Colonic mucosa (tissue), 4 donors: Measurements from ENCODE around the gene LMNTD1. TPM values are rescaled to one million over a fixed set of nuclear protein-coding genes. Genes with fewer than 3 reads are reported as not detected.
"Not testable (repeated sequence)": the region's sequence is repeated elsewhere in the genome, so short reads cannot be mapped to it uniquely, and the experiment has no call there.

Experiments used
- DNase-seq: peaks from one replicate; pipeline ENCODE4 v3.0.0-alpha.2; 2020
- H3K27ac ChIP-seq: fragments of 200-600 bp; one replicate; pipeline ENCODE4 v1.8.0; 2021
- H3K27me3 ChIP-seq: fragments of 200-600 bp; one replicate; pipeline ENCODE4 v1.8.0; 2021
- H3K36me3 ChIP-seq: fragments of 200-600 bp; one replicate; pipeline ENCODE4 v1.8.0; 2021
- H3K4me1 ChIP-seq: fragments of 200-600 bp; one replicate; pipeline ENCODE4 v1.8.0; 2021; ENCODE audit warnings: mild to moderate bottlenecking
- H3K4me3 ChIP-seq: fragments of 200-600 bp; one replicate; pipeline ENCODE4 v1.8.0; 2021
- H3K9ac ChIP-seq, 2 donors: one replicate each; pipeline ENCODE4 v1.7.0; 2013; ENCODE audit warnings: control low read depth in 2 of 2, low read depth in 2 of 2, low read length in 2 of 2
- H3K9me3 ChIP-seq: fragments of 200-600 bp; one replicate; pipeline ENCODE4 v1.8.0; 2021
- CTCF ChIP-seq: fragments of 200-600 bp; IDR thresholded peaks from one replicate; pipeline ENCODE4 v1.8.0; 2022; ENCODE audit warnings: antibody characterized with exemption, mild to moderate bottlenecking
- intact Hi-C: fragments of 100-400 bp; cut with DNase I; formaldehyde crosslinking; loops from one replicate; pipeline ENCODE4 v1.14.1; 2022
- total RNA-seq, 2 donors: library from RNA; stranded (reverse); fragmentation: NEBNext Ultra II Directional in 1 of 2; extraction: Animal tissue kit (Norgen Biotek cat#: 25700) in 1 of 2; gene quantifications; one replicate each; pipeline ENCODE4 v1.2.1, GENCODE V29; 2021
- donor health status: healthy.
- donor health status: DM: no; HTN: no; CAD: no.
- donor health status: DM: no; HTN: no; CAD: no.

Gene LMNTD1
- not detected for total RNA-seq

GRCh38 chr12:25553098-25553497 is at the start of gene LMNTD1:
Gene LMNTD1, minus strand, starts transcription at chr12:25553283. Its CDS starts 324 bp downstream, at chr12:25552959.
- Histone ChIP-seq H3K4me3 (no peak within 1 kb of the TSS), H3K27ac (no peak within 1 kb of the TSS), H3K36me3 (no peaks in the 10 kb centered on the region), H3K4me1 (no peaks in the 10 kb centered on the region), H3K27me3 (no peaks in the 10 kb centered on the region), H3K9me3 (no peaks in the 10 kb centered on the region), H3K9ac (no peak within 1 kb of the TSS)
- no peak for DNase-seq
- intact Hi-C loops = no loop called here
- TF ChIP-seq CTCF = no peak

GRCh38 chr12:25598956-25599355 is 45.9 kb upstream of the LMNTD1 start:
- no peaks in the 10 kb centered on the region for H3K4me1 ChIP-seq
- DNase-seq = no peak
- no peak overlapping the region for H3K9ac ChIP-seq
- H3K9me3 ChIP-seq = no peaks in the 10 kb centered on the region
- H3K4me3 ChIP-seq = no peak overlapping the region
- intact Hi-C loops = no loop called here
- H3K36me3 ChIP-seq = no peaks in the 10 kb centered on the region
- no peak for TF ChIP-seq CTCF
- H3K27me3 ChIP-seq = no peaks in the 10 kb centered on the region
- H3K27ac ChIP-seq = no peak overlapping the region

GRCh38 chr12:25595496-25595895 is 42.4 kb upstream of the LMNTD1 start:
- H3K4me3 ChIP-seq, H3K36me3 ChIP-seq, H3K9me3 ChIP-seq, intact Hi-C loops, H3K4me1 ChIP-seq, DNase-seq, H3K27ac ChIP-seq, H3K9ac ChIP-seq, H3K27me3 ChIP-seq: not testable (repeated sequence)

GRCh38 chr12:25594376-25594775 is 41.3 kb upstream of the LMNTD1 start:
- no peak for TF ChIP-seq CTCF
- Histone ChIP-seq H3K4me1 (no peaks in the 10 kb centered on the region), H3K27ac (no peak overlapping the region), H3K4me3 (no peak overlapping the region), H3K27me3 (no peaks in the 10 kb centered on the region), H3K9ac (no peak overlapping the region), H3K9me3 (no peaks in the 10 kb centered on the region), H3K36me3 (no peaks in the 10 kb centered on the region)
- intact Hi-C loops = no loop called here
- no peak for DNase-seq

GRCh38 chr12:25592725-25593495 is 39.8 kb upstream of the LMNTD1 start:
- no peaks in the 10 kb centered on the region for H3K27me3 ChIP-seq
- no peaks in the 10 kb centered on the region for H3K4me1 ChIP-seq
- intact Hi-C loops = no loop called here
- no peaks in the 10 kb centered on the region for H3K36me3 ChIP-seq
- no peak overlapping the region for H3K27ac ChIP-seq
- no peak for TF ChIP-seq CTCF
- no peak overlapping the region for H3K4me3 ChIP-seq
- no peak for DNase-seq
- no peak overlapping the region for H3K9ac ChIP-seq
- no peaks in the 10 kb centered on the region for H3K9me3 ChIP-seq

GRCh38 chr12:25591144-25591543 is 38.1 kb upstream of the LMNTD1 start:
- H3K36me3 ChIP-seq = no peaks in the 10 kb centered on the region

More at GRCh38 chr12:25591144-25591543, 38.1 kb upstream of the LMNTD1 start:
- no peak overlapping the region for H3K9ac ChIP-seq
- intact Hi-C loops = no loop called here
- no peaks in the 10 kb centered on the region for H3K4me1 ChIP-seq
- no peak overlapping the region for H3K27ac ChIP-seq
- no peak for DNase-seq
- H3K27me3 ChIP-seq = no peaks in the 10 kb centered on the region
- no peaks in the 10 kb centered on the region for H3K9me3 ChIP-seq
- TF ChIP-seq CTCF = no peak
- H3K4me3 ChIP-seq = no peak overlapping the region
